Motor neuron (in vitro differentiated cells): ENCODE results near the gene MPZL3. TPM values are rescaled to one million over a fixed set of nuclear protein-coding genes. Genes with fewer than 3 reads are reported as not detected.
"Not testable (repeated sequence)": the region's sequence is repeated elsewhere in the genome, so short reads cannot be mapped to it uniquely, and the experiment has no call there.

Experiments
- ATAC-seq, 8 experiments: fragments of 200-7000 bp; cut with Tn5 transposase; replicated peaks in 6 of 8; 2 replicates each; pipeline ENCODE4 v1.8.0; 2021; ENCODE audit warnings: mild to moderate bottlenecking in 8 of 8, moderate library complexity in 8 of 8
- H3K27ac ChIP-seq, 2 donors: fragments of 250-450 bp; sonication (Bioruptor Pico); 2 replicates each; pipeline ENCODE4 v1.9.0; 2021; ENCODE audit warnings: antibody characterized with exemption in 2 of 2, mild to moderate bottlenecking in 2 of 2, moderate library complexity in 1 of 2
- H3K4me1 ChIP-seq, 2 donors: fragments of 250-450 bp; sonication (Bioruptor Pico); replicated peaks in 1 of 2; 2 replicates each; pipeline ENCODE4 v1.6.1; 2021; ENCODE audit warnings: antibody characterized with exemption in 2 of 2, mild to moderate bottlenecking in 2 of 2, moderate library complexity in 1 of 2
- H3K4me3 ChIP-seq, 5 donors: fragments of 250-450 bp; sonication (Bioruptor Pico); 2 replicates each; pipeline ENCODE4 v1.9.0; 2021; ENCODE audit warnings: antibody characterized with exemption in 5 of 5, mild to moderate bottlenecking in 5 of 5, moderate library complexity in 4 of 5
- WGBS, 10 experiments: fragments of 450-650 bp; shearing (Covaris generic); methylation state at CpG; one replicate each; pipeline ENCODE4 v1.0.0; 2022; 5-methylcytosine and 5-hydroxymethylcytosine counted together
- in situ Hi-C, 9 experiments: fragments of 400-800 bp; cut with MboI; loops; one replicate each; pipeline ENCODE4 v1.15.0; 2021; ENCODE audit warnings: low sequenced_read_pairs in 9 of 9, low pct_unique_long_range_greater_than_20kb in 2 of 9; ENCODE audit not compliant: unreplicated experiment in 9 of 9
- total RNA-seq, 8 experiments: library from RNA; unstranded; fragments of 300-600 nt; gene quantifications; 2 replicates each; pipeline versions ENCODE4 v1.2.3 to v1.2.4, GENCODE V29; 2022

MPZL3 gene
- total RNA-seq, 8 experiments from 2014 or later, result 0.08 to 6.2 (median 0.75) TPM; not detected in 2

DNA sequence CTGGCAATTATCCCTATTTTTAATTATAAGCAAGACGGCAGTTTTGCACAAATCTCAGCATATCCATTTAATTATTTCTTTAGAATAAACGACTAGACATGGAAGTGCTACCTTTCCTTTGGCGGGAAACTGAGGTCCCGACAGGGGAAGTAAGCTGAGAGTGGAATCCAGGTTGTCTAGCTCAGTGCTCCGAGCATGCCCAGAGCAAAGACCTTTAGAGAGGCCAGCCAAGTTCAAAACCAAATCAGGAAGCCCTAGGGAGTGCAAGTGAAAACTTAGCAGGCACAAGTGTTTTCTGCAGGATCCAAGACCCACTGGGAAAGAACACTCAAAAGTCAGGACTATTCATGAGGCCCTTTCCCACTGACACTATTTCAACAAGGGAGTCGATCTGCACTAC is 53.0 kb downstream of the MPZL3 start:
- 0 to 100% (median 73%) methylated on average over 1 to 6 of the region's 6 CpGs for WGBS, 10 experiments
- no peak overlapping the region for H3K4me3 ChIP-seq
- H3K4me1 ChIP-seq, result no peaks in the 10 kb centered on the region
- in situ Hi-C loops, result loop anchor here in 4 of 9 experiments (10.0 to 25.0 kb wide), 2 partner anchors 156 to 163 kb away; partner anchors contain the start of gene UBE4A (in 4 of the 4)
- H3K27ac ChIP-seq, result no peak overlapping the region
- ATAC-seq, result no peak

- Histone ChIP-seq H3K4me3 (no peak overlapping the region), H3K27ac (no peak overlapping the region), H3K4me1 (no peaks in the 10 kb centered on the region)
- WGBS, 10 experiments, result 0 to 8% (median 0%) methylated on average over 1 to 8 of the region's 9 CpGs; no CpG with 5 or more reads in 5 of the 10 experiments
- in situ Hi-C loops, result loop anchor here in 4 of 9 experiments (10.0 to 25.0 kb wide), 2 partner anchors 156 to 164 kb away; partner anchors contain the start of gene UBE4A (in 4 of the 4)
- peak; percentile 53 to 95 (median 71) for ATAC-seq
Observed at GRCh38 chr11:118198370-118198769, 53.8 kb downstream of the MPZL3 start.

- H3K4me1 ChIP-seq, result no peaks in the 10 kb centered on the region
- no peak overlapping the region for H3K27ac ChIP-seq
- H3K4me3 ChIP-seq, result no peak overlapping the region
- in situ Hi-C loops, result loop anchor here in 4 of 9 experiments (10.0 to 25.0 kb wide), 2 partner anchors 160 to 167 kb away; partner anchors contain the start of gene UBE4A (in 4 of the 4)
- ATAC-seq, result peak; percentile 66 to 96 (median 94)
- WGBS, 10 experiments, result 0 to 40% (median 25%) methylated on average over 1 to 8 of the region's 10 CpGs; no CpG with 5 or more reads in 1 of the 10 experiments
Observed at GRCh38 chr11:118194835-118195627, 57.1 kb downstream of the MPZL3 start.

GRCh38 chr11:118193910-118194566 is 58.1 kb downstream of the MPZL3 start:
- in situ Hi-C loops, result loop anchor here in 4 of 9 experiments (10.0 to 25.0 kb wide), 2 partner anchors 161 to 168 kb away; partner anchors contain the start of gene UBE4A (in 4 of the 4)
- H3K4me3 ChIP-seq, result no peak overlapping the region
- no peaks in the 10 kb centered on the region for H3K4me1 ChIP-seq
- WGBS, 10 experiments, result 0 to 94% (median 60%) methylated on average over 1 to 6 of the region's 6 CpGs; no CpG with 5 or more reads in 2 of the 10 experiments
- H3K27ac ChIP-seq, result no peak overlapping the region
- no peak for ATAC-seq

GRCh38 chr11:118192817-118193216 is 59.3 kb downstream of the MPZL3 start:
- in situ Hi-C loops, result loop anchor here in 4 of 9 experiments (10.0 to 25.0 kb wide), 2 partner anchors 162 to 169 kb away; partner anchors contain the start of gene UBE4A (in 4 of the 4)
- ATAC-seq, H3K4me1 ChIP-seq, H3K4me3 ChIP-seq, H3K27ac ChIP-seq: not testable (repeated sequence)
- WGBS, 10 experiments, result 58 to 100% (median 87%) methylated on average over 2 to 5 of the region's 5 CpGs

DNA sequence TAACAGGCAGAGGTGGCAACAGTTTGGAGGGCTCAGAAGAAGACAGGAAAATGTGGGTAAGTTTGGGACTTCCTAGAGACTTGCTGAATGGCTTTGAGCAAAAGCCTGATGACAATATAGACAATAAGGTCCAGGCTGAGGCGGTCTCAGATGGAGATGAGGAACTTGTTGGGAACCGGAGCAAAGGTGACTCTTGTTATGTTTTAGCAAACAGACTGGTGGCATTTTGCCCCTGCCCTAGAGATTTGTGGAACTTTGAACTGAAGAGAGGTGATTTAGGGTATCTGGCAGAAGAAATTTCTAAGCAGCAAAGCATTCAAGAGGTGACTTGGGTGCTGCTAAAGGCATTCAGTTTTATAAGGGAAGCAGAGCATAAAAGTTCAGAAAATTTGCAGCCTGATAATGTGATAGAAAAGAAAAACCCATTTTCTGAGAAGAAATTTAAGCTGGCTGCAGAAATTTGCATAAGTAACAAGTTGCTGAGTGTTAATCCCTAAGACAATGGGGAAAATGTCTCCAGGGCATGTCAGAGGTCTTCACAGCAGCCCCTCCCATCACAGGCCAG is 61.1 kb downstream of the MPZL3 start:
- not testable (repeated sequence) for ATAC-seq, H3K4me3 ChIP-seq, H3K4me1 ChIP-seq, H3K27ac ChIP-seq
- in situ Hi-C loops, result loop anchor here in 4 of 9 experiments (10.0 to 25.0 kb wide), 2 partner anchors 164 to 171 kb away; partner anchors contain the start of gene UBE4A (in 4 of the 4)
- WGBS, 10 experiments, result 20 to 80% (median 66%) methylated on average over 1 to 2 of the region's 2 CpGs; no CpG with 5 or more reads in 4 of the 10 experiments

DNA sequence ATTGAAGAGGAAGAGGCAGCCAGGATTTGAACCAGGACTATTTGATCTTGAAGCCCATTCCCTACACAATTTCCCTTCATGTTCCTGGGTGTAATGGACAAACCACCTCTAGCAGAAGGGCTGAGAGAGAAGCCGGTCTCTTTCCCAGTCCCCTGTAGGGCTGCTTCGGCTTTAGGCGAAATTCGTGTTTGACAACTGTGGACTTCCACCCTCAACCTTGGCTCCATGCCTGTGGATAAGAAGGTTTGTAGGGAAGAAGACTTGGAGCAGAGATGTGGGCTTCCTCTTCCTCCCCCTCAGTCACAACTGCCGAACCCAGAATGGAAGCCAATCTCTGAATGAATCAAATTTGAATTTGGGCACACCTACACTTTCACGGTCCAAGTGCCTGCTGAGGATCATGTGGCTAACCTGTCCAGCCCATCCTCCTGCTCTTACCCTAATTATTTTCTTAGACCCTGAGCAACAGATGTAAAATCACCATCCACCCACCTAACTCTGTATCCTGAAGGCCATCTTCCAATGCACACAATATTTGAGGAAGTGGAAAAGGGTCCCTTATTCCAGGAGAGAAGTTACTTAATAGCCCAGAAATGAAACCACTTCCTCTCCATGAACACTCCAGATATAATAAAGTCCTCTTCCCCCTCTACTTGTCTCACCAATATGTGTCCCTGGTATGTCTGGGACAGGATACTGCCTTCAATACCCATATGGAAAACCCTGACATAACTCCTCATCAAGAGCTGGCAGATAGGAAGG is 65.6 kb downstream of the MPZL3 start:
- 0 to 100% (median 73%) methylated on average over 1 to 4 of the region's 6 CpGs; no CpG with 5 or more reads in 3 of the 10 experiments for WGBS, 10 experiments
- H3K4me3 ChIP-seq, result no peak overlapping the region
- H3K4me1 ChIP-seq, result no peaks in the 10 kb centered on the region
- no peak overlapping the region for H3K27ac ChIP-seq
- no peak for ATAC-seq
- in situ Hi-C loops, result loop anchor here in 1 of 9 experiments (25.0 kb wide), 1 partner anchor 176 kb away; the partner anchor contains the start of gene UBE4A

DNA sequence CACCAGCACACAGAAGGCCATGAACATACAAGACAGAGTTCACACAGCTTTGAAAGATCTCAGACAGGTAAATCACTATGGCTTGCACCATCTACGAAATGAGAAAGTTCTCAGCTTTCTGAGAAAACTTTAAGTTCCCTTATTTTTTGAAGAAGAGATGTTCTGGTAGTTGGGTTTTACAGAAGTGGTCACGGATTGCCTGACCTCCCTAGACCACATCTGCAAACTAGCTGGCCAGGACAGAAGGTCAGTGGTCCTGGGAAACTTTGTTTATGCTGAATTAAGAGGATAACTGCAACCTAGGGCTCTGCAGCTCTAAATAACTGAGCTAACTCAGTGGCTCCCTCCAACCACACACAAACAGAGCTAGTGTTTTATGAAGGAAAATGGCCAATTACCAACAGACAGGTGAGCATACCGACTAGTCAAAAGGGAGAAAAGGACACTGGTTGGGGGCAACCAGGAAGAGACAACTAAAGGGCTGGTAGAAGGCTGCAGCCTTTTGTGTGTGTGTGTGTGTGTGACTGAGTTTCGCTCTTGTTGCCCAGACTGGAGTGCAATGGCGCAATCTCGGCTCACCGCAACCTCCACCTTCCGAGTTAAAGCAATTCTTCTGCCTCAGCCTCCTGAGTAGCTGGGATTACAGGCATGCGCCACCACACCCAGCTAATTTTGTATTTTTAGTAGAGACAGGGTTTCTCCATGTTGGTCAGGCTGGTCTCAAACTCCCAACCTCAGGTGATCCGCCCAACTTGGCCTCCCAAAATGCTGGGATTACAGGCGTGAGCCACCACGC is 67.2 kb downstream of the MPZL3 start:
- no peak overlapping the region for H3K27ac ChIP-seq
- 20 to 93% (median 65%) methylated on average over 1 to 8 of the region's 12 CpGs; no CpG with 5 or more reads in 1 of the 10 experiments for WGBS, 10 experiments
- in situ Hi-C loops, result loop anchor here in 1 of 9 experiments (25.0 kb wide), 1 partner anchor 177 kb away; the partner anchor contains the start of gene UBE4A

DNA sequence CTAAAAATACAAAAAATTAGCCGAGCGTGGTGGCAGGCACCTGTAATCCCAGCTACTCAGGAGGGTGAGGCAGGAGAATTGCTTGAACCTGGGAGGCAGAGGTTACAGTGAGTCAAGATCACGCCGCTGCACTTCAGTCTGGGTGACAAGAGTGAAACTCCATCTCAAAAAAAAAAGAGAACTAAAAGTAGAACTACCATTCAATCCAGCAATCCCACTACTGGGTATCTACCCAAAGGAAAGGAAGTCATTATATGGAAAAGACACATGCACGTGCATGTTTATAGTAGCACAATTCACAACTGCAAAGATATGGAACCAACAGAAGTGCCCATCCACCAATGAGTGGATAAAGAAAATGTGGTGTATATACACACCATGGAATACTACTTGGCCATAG is 68.5 kb downstream of the MPZL3 start:
- not testable (repeated sequence) for H3K27ac ChIP-seq, H3K4me1 ChIP-seq, ATAC-seq, H3K4me3 ChIP-seq
- WGBS, 10 experiments, result 43 to 90% (median 77%) methylated on average over 1 to 5 of the region's 5 CpGs; no CpG with 5 or more reads in 4 of the 10 experiments
- in situ Hi-C loops, result loop anchor here in 1 of 9 experiments (25.0 kb wide), 1 partner anchor 179 kb away; the partner anchor contains the start of gene UBE4A

More for the DNA sequence above, 67.2 kb downstream of the MPZL3 start:
- no peak for ATAC-seq
- Histone ChIP-seq H3K4me3 (no peak overlapping the region), H3K4me1 (no peaks in the 10 kb centered on the region)

- no peak overlapping the region for H3K4me3 ChIP-seq
- in situ Hi-C loops, result loop anchor here in 1 of 9 experiments (25.0 kb wide), 1 partner anchor 182 kb away; the partner anchor contains the start of gene UBE4A
- H3K27ac ChIP-seq, result no peak overlapping the region
- ATAC-seq, result peak; percentile 31 to 93 (median 92)
- 0 to 42% (median 1%) methylated on average over 1 to 8 of the region's 11 CpGs; no CpG with 5 or more reads in 4 of the 10 experiments for WGBS, 10 experiments
- peaks cover 3 to 5% of the 10 kb centered on the region in 2 donors for H3K4me1 ChIP-seq
Observed at GRCh38 chr11:118180300-118180703, 71.9 kb downstream of the MPZL3 start.

DNA sequence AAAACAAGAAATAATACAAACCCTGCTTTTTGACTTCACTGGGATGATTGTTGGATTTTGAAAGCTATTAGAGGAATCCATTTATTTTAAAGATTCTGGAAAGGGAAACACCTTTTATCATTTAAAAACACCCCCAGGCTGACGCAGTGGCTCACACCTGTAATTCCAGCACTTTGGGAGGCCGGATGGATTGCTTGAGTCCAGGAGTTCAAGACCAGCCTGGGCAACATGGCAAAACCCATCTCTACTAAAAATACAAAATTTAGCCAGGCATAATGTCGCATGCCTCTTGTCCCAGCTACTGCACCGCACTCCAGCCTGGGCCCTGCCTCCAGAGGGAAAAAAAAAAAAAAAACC is 75.4 kb downstream of the MPZL3 start:
- no peak overlapping the region for H3K4me3 ChIP-seq
- 38 to 86% (median 75%) methylated on average over 1 to 4 of the region's 4 CpGs; no CpG with 5 or more reads in 1 of the 10 experiments for WGBS, 10 experiments
- no peak for ATAC-seq
- in situ Hi-C loops, result loop anchor here in 1 of 9 experiments (25.0 kb wide), 1 partner anchor 186 kb away; the partner anchor contains the start of gene UBE4A
- peaks cover 3 to 5% of the 10 kb centered on the region in 2 donors for H3K4me1 ChIP-seq
- no peak overlapping the region for H3K27ac ChIP-seq
